ENCODE measurements around the gene EIF5.

The EIF5 gene

GRCh38 chr14:103311171-103311997, 22.7 kb upstream of the EIF5 start:
- no peak for DNase-seq

- DNase-seq, result no peak
Observed at GRCh38 chr14:103312006-103312635, 21.9 kb upstream of the EIF5 start.

GRCh38 chr14:103313704-103314103, 20.3 kb upstream of the EIF5 start:
- DNase-seq, result no peak

DNA sequence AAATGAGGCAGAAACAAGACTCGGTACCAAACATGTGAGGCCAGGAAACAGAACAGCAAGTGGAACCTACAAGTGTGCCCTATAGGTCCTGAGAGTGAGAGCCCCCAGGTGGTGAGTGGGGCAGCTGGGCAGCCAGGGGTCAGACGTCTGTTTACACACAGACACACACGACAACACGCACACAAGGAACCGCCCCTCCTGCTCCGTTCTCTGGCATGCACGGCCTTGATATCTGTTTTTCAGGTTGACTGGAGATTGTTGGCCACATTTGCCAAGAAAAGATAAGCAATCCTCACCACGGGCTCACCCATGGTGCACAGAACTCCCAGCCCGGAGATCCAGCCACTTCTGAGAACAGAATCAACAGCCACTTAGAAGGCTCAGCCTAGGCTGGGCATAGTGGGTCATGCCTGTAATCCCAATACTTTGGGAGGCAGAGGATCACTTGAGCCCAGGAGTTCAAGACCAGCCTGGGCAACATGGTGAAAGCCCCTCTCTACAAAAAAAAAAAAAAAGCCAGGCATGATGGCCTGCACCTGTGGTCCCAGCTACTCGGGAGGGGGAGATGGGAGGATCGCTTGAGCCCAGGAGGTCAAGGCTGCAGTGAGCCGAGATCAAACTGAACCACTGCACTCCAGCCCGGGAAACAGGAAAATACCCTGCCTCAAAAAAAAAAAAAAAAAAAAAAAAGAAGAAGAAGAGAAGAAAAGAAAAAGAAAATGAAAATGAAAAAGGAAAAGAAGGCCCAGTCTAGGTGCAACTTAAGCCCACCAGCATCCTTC, 19.4 kb upstream of the EIF5 start:
- DNase-seq, result no peak

- no peak for DNase-seq
Observed at GRCh38 chr14:103315351-103315911, 18.6 kb upstream of the EIF5 start.

- no peak for DNase-seq
Observed at GRCh38 chr14:103315941-103316340, 18.1 kb upstream of the EIF5 start.

DNA sequence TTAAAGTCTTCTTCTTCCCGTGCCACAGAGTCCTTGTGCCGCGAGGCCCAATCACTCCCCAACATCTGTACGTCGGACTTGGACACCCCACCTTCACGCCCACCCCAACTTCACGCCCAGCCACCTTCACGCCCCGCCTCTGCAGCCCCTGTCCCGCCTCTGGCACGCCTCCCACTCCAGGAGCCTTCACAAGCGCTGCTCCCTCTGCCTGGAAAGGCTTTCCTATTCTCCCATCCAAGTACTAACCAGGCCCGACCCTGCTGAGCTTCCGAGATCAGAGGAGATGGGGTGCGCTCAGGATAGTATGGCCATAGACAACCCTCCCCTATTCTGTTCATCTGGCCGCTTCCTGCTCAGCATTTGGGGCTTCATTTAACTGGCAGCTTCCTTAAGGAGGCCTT, 17.3 kb upstream of the EIF5 start:
- DNase-seq, result no peak

- DNase-seq, result no peak
Observed at GRCh38 chr14:103317251-103317650, 16.8 kb upstream of the EIF5 start.

DNA sequence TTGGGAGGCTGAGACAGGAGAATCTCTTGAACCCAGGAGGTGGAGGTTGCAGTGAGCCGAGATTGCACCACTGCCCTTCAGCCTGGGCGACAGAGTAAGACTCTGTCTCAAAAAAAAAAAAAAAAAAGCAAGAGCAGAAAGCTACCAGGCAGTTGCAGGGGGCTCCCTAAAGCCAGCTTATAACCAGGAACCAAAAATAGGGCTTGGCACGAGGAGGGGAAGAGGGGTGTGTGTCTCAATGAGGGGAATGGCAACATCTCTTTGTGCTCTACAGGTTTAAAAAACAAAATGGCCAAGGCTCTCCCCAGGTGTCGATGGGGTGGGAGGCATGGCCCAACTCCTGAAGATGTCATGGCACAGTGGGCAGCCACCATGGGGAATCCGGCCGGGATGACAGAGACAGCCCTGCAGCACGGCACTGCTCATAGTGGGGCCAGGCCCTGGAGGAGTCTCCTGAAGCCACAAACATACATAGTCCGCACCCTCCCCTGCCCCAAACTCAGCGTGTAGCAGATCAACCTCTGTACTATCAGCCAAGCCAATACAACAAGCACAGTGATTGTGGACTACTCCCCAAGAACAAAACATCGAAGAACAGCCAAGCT, 16.0 kb upstream of the EIF5 start:
- DNase-seq, result no peak

- DNase-seq, result no peak
Observed at GRCh38 chr14:103318750-103319419, 15.2 kb upstream of the EIF5 start.

DNA sequence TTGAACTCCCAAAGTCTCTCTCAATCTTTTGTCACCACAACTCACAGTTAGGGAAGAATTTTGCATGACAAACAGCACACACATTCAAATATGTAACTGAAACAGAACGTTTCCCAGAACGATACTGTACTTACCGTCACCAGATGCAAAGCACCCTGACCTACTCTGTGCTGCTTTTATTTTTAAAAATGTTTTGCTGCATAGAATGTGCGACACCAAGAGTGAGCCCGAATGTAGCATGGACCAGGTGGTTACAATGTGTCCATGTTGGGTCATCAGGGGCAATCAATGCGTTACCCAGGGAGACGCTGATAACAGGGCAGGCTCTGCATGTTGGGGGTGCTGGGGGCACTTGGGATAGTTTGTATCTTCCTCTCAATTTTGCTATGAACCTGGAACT, 14.6 kb upstream of the EIF5 start:
- DNase-seq, result no peak

DNA sequence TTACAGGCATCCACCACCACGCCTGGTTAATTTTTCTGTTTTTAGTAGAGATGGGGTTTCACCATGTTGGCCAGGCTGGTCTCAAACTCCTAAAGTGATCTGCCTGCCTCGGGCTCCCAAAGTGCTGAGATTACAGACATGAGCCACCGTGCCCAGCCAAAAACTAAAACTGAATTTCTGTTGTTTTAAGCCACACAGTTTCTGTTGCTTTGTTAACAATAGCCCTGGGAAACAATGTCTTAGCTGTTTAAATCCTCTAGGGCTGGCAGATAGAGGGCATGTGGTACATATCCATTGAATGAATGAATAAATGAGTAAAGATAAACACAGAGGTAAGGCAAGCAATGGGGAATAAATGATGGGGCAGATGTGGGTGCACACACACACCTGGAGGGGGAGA, 8.0 kb upstream of the EIF5 start:
- DNase-seq, result no peak

GRCh38 chr14:103328941-103329340, 5.1 kb upstream of the EIF5 start:
- DNase-seq, result no peak

DNA sequence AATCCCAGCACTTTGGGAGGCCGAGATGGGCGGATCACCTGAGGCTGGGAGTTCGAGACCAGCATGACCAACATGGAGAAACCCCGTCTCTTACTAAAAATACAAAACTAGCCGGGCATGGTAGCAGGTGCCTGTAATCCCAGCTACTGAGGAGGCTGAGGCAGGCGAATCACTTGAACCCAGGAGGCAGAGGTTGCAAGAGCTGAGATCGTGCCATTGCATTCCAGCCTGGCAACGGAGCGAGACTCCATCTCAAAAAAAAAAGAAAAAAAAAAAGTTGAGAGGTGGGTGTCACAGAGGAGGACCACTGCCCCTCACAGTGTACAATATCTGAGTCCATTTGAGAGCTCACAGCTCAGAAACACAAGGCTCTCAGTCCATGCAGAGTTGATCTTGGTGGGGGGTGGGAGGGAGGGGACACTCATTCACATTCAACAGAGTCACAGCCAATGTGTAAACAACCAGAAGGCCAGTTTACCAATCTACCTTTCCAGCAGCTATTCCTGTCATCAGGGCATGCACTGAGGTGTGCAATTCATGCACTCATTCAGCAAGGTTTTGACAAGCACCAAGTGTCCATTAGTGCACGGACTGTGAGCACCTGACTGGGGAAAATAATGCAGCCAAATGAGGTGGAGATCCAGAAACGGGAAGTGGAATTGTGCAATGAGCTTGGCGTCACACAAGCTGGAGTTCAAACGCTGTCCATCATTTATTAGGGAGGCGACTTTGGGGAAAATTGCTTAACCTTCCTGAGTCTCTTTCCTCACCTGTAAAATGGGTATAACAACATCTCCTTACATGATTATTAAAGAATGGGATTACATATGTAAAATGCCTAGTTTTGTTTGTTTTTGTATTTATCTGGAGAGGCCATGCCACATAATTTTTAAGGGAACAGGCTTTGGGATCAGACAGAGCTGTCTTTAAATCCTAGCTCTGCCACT, 4.4 kb upstream of the EIF5 start:
- no peak for DNase-seq

- no peak for DNase-seq
Observed at GRCh38 chr14:103330536-103330935, 3.5 kb upstream of the EIF5 start.

DNA sequence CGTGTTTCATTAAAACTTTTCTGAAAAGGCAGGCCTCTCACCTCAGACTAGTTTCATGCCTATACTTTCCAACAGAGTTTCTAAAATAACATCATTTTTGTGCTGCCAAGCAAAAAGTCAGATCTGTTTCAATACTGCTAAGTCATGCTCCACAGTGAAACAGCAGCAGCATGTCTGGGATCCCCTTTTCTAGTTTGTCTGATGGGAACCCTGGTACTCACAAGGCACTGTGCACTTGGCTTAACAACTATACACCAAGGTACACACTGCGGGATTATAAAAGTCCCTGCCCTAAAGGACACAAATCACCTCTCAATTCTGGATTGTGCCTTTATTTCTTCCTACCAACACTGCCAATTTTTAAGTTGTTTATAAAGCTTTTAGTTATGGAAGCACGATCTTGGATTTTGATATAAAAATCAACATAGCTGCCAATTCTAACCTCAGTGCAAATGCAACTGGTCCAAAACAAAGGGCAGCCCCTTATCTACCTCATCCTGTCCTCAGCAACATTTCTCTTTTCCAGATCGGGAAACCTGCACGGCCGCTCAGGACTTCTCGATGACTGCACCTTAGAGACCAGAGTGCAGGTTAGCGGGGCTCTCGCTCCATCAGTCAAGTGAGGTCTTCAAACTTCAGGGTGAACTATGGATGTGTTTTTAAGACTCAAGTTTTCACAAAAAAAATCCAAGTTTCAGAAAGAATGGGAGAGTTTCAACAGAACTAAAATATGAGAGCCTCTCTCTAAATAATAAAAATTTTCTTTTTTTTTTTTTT, 1.7 kb upstream of the EIF5 start:
- no peak for DNase-seq

DNA sequence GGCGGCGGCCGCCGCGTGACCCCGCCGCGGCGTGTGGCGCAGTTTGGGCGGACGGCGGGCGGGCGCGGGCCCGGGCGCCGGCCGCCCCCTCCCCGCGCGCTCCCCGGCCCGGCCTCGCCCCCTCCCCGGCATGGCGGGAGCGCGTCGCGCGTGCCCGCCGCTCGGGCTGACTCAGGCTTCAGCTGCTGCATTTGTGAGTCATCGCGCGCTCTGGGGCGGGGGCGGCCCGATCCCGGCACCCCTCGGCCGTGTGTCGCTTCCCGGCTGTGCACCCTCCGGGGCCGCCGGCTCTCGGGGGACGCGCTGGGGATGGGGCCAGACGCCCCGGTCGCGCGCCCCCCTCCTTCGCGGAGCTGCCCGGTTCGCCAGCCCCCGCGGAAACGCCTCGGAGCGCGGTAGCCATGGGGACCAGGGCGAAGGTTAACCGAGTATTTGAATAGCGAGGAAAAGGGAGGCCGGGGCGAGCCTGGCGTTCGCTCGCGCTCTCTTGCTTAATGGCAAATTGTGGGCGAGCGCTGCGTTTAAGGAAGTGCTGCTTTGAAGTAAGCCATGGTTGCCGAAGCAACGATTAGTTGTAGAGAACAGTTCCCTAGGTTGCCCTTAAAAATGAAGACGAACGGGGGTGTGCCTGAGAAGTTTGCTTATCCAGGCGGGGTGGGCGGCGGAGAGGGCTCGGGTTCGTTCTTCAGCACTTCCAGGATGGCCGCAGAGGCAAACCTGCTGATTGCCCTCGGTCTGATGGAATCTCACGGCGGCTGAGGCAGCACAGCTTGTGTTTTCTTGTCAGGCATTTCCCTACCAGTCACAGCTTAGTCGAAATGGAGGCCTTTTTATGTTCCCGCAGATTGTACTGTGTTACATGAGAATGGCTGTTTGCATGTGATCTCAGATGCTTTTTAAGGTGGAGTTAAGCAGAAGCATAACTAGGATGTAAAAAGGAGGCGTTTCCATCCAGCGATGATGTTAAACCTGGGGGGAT, 896 bp downstream of the EIF5 start:
- peak; percentile 87 for DNase-seq

DNA sequence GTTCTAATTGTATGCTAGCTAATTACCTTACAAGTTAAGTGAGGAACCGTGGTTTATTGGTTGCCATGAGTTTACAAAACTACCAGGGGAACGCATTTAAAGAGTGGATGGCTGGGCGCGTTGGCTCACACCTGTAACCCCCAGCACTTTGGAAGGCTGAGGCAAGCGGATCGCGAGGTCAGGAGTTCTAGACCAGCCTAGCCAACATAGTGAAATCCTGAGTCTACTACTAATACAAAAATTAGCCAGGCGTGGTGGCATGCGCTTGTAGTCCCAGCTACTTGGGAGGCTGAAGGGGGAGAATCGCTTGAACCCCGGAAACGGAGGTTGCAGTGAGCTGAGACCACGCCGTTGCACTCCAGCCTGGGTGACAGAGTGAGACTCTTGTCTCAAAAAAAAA, 2.2 kb downstream of the EIF5 start:
- no peak for DNase-seq

- no peak for DNase-seq
Observed at GRCh38 chr14:103337794-103338193, 3.8 kb downstream of the EIF5 start.
